Measurements from ENCODE around the gene AKR1A1. TPM values are rescaled to one million over a fixed set of nuclear protein-coding genes. Genes with fewer than 3 reads are reported as not detected.

Gene AKR1A1
- total RNA-seq, 1 experiment from 2014 or later = 94.9 TPM

DNA sequence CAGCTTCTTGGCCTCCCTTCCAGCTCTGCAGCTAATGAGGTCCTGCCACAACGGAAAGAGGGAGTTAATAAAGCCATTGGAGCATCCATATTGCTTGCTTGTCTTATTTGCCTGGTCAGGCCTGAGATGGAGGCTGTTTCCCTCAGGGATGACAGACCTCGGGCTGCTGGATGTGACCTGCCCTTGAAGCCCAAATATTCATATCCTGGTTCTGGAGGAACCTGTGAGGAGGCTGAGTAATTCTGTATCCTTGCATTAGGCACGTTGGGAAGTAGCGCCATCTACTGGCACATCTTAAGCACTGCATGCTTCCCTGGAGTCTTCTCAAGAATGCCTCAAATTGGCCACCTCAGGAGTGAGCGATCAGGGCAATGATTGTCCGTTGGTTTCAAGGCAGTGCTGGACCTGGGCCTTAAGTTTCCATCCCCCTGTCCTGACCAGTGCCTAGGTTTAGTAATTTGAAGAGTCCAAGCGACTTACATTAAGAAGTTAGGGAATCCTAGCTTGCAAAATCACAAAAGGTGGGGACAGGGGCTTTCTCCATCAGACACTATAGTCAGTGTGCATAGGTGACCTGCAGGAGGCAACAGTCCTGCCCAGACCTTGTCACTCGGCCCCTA is 19.4 kb downstream of the AKR1A1 start:
- ATAC-seq (peak; percentile 91), DNase-seq (peak; percentile 88)
- H2AFZ ChIP-seq (ENCODE audit: low read length) = no peak overlapping the region
- no peaks in the 10 kb centered on the region for H4K20me1 ChIP-seq (ENCODE audit: low read length)
- TF ChIP-seq, protein P1, sequence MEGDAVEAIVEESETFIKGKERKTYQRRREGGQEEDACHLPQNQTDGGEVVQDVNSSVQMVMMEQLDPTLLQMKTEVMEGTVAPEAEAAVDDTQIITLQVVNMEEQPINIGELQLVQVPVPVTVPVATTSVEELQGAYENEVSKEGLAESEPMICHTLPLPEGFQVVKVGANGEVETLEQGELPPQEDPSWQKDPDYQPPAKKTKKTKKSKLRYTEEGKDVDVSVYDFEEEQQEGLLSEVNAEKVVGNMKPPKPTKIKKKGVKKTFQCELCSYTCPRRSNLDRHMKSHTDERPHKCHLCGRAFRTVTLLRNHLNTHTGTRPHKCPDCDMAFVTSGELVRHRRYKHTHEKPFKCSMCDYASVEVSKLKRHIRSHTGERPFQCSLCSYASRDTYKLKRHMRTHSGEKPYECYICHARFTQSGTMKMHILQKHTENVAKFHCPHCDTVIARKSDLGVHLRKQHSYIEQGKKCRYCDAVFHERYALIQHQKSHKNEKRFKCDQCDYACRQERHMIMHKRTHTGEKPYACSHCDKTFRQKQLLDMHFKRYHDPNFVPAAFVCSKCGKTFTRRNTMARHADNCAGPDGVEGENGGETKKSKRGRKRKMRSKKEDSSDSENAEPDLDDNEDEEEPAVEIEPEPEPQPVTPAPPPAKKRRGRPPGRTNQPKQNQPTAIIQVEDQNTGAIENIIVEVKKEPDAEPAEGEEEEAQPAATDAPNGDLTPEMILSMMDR (conservative IDR thresholded peaks at IDR 0.05; ENCODE audit: low read depth, low read length) = peak; percentile 96
- no peak for TF ChIP-seq EZH2 (IDR thresholded peaks at IDR 0.05; ENCODE audit: low read length, unreplicated experiment)
- TF ChIP-seq EZH2phosphoT487 (IDR thresholded peaks at IDR 0.05; ENCODE audit: borderline replicate concordance, low read length) = no peak
- H3K9me3 ChIP-seq (ENCODE audit: low read length) = no peaks in the 10 kb centered on the region
- no peaks in the 10 kb centered on the region for H3K4me1 ChIP-seq (ENCODE audit: insufficient read depth, low read length)
- no peaks in the 10 kb centered on the region for H3K79me2 ChIP-seq (ENCODE audit: low read length)
- BruUV-seq (replicated peaks) = no TSS peak
- no peaks in the 10 kb centered on the region for H3F3A ChIP-seq (ENCODE audit: low read length, unreplicated experiment)
- H3K9ac ChIP-seq (ENCODE audit: low read length) = no peak overlapping the region
- H3K27ac ChIP-seq (ENCODE audit: low read length) = no peak overlapping the region
- no peak overlapping the region for H3K4me3 ChIP-seq (ENCODE audit: low read length)
- H3K27me3 ChIP-seq (ENCODE audit: low read length) = no peaks in the 10 kb centered on the region
- H3K9me2 ChIP-seq (replicated peaks; ENCODE audit: low read length) = no peaks in the 10 kb centered on the region
- ChIA-PET CTCF (interaction anchor here (0.6 to 1.0 kb wide), 3 partner anchors 48 to 57 kb away, joined by 3 to 5 read pairs (median 5); partner anchors contain the start of gene PRDX1), POLR2A (ENCODE audit: unreplicated experiment) (interaction anchor here (1.1 kb wide), 1 partner anchor 48 kb away, joined by 4 read pairs; the partner anchor contains the start of gene PRDX1)
- intact Hi-C loops (cut with micrococcal nuclease) = loop anchor here (1.0 kb wide), 3 partner anchors 58 to 210 kb away; partner anchors contain the start of genes CCDC163 and MMACHC
- no peak overlapping the region for H3K4me2 ChIP-seq (ENCODE audit: low read length)
- peaks cover 33% of the 10 kb centered on the region for H3K36me3 ChIP-seq (ENCODE audit: low read depth, low read length)

DNA sequence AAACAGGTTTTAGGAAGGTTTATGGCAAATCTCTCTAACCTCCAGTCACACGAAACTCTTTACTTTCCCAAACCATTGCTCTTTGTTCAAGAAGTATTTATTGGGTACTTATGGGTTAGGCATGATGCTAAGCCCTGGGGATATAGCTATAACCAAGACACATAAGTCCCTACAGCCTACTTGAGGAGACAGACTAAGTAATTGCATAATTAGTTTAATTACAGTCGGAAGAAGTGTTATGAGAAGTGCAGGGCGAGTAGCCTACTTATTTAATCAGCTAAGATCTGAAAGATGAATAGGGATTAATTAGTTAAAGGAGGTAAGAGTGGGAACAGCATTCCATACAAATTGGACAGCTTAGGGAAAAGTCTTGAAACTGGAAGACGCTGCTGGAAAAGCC is 20.0 kb downstream of the AKR1A1 start:
- no peaks in the 10 kb centered on the region for H3K4me1 ChIP-seq (ENCODE audit: insufficient read depth, low read length)
- no peak overlapping the region for H2AFZ ChIP-seq (ENCODE audit: low read length)
- no peak overlapping the region for H3K4me3 ChIP-seq (ENCODE audit: low read length)
- H3K36me3 ChIP-seq (ENCODE audit: low read depth, low read length) = peaks cover 33% of the 10 kb centered on the region
- no peaks in the 10 kb centered on the region for H4K20me1 ChIP-seq (ENCODE audit: low read length)
- H3K79me2 ChIP-seq (ENCODE audit: low read length) = no peaks in the 10 kb centered on the region
- no peaks in the 10 kb centered on the region for H3F3A ChIP-seq (ENCODE audit: low read length, unreplicated experiment)
- POLR2A ChIA-PET (ENCODE audit: unreplicated experiment) = no interaction called here
- no peaks in the 10 kb centered on the region for H3K9me3 ChIP-seq (ENCODE audit: low read length)
- DNase-seq (no peak), ATAC-seq (no peak)
- H3K9ac ChIP-seq (ENCODE audit: low read length) = no peak overlapping the region
- CTCF ChIA-PET = no interaction called here
- H3K27me3 ChIP-seq (ENCODE audit: low read length) = no peaks in the 10 kb centered on the region
- intact Hi-C loops (cut with micrococcal nuclease) = loop anchor here (1.0 kb wide), 3 partner anchors 58 to 210 kb away; partner anchors contain the start of genes CCDC163 and MMACHC
- no peak overlapping the region for H3K4me2 ChIP-seq (ENCODE audit: low read length)
- no peak overlapping the region for H3K27ac ChIP-seq (ENCODE audit: low read length)
- H3K9me2 ChIP-seq (replicated peaks; ENCODE audit: low read length) = no peaks in the 10 kb centered on the region
- no peak for TF ChIP-seq EZH2phosphoT487 (IDR thresholded peaks at IDR 0.05; ENCODE audit: borderline replicate concordance, low read length)
- TF ChIP-seq, protein P1 (conservative IDR thresholded peaks at IDR 0.05; ENCODE audit: low read depth, low read length) = no peak
- TF ChIP-seq EZH2 (IDR thresholded peaks at IDR 0.05; ENCODE audit: low read length, unreplicated experiment) = no peak
- BruUV-seq (replicated peaks) = no TSS peak

DNA sequence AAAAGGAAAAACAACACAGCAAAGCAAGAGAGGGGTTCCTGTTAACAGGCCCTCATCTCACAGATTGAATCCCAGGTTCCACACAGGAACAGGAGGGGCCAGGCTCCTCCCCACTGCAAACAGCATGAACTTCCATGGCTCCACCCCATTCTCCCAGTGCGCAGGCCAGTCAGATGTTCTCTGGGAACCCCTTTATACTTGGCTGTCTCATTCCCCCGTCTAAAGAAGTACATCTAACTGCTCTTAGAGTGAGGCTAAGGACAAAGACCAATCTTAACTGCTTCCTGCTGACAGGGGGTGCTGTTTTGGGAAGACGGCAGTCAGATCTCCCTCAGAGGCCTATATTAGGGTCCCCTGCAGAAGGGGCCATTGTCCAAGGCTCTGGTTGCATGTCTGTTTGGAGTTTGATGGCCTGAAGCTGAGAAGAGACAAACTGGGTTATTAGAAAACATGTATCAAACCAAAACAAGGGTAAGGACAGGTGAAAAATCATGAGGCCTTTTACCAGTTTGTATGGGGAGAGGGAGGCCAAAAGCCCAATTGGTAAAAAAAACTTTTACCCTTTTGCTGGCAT is 22.7 kb downstream of the AKR1A1 start:
- no peaks in the 10 kb centered on the region for H3K79me2 ChIP-seq (ENCODE audit: low read length)
- POLR2A ChIA-PET (ENCODE audit: unreplicated experiment) = no interaction called here
- CTCF ChIA-PET = no interaction called here

More for the DNA sequence above, 22.7 kb downstream of the AKR1A1 start:
- H3K4me2 ChIP-seq (ENCODE audit: low read length) = no peak overlapping the region
- DNase-seq (no peak), ATAC-seq (no peak)
- H3K9me2 ChIP-seq (replicated peaks; ENCODE audit: low read length) = no peaks in the 10 kb centered on the region
- BruUV-seq (replicated peaks) = TSS peak; percentile 12
- no peaks in the 10 kb centered on the region for H3K27me3 ChIP-seq (ENCODE audit: low read length)
- H3F3A ChIP-seq (ENCODE audit: low read length, unreplicated experiment) = no peaks in the 10 kb centered on the region
- peaks cover 17% of the 10 kb centered on the region for H3K36me3 ChIP-seq (ENCODE audit: low read depth, low read length)
- TF ChIP-seq EZH2phosphoT487 (IDR thresholded peaks at IDR 0.05; ENCODE audit: borderline replicate concordance, low read length) = no peak
- no peak for TF ChIP-seq EZH2 (IDR thresholded peaks at IDR 0.05; ENCODE audit: low read length, unreplicated experiment)
- TF ChIP-seq, protein P1 (conservative IDR thresholded peaks at IDR 0.05; ENCODE audit: low read depth, low read length) = no peak
- intact Hi-C loops (cut with micrococcal nuclease) = no loop called here
- H3K4me3 ChIP-seq (ENCODE audit: low read length) = no peak overlapping the region
- H4K20me1 ChIP-seq (ENCODE audit: low read length) = no peaks in the 10 kb centered on the region
- H3K4me1 ChIP-seq (ENCODE audit: insufficient read depth, low read length) = no peaks in the 10 kb centered on the region
- no peak overlapping the region for H3K9ac ChIP-seq (ENCODE audit: low read length)
- H3K9me3 ChIP-seq (ENCODE audit: low read length) = no peaks in the 10 kb centered on the region
- no peak overlapping the region for H2AFZ ChIP-seq (ENCODE audit: low read length)
- no peak overlapping the region for H3K27ac ChIP-seq (ENCODE audit: low read length)

Data from PC-3 (cell line).